ENCODE results near the gene PDE11A. TPM values are rescaled to one million over a fixed set of nuclear protein-coding genes. Genes with fewer than 3 reads are reported as not detected.

PDE11A gene
- total and polyA plus RNA-seq, 2 experiments from 2014 or later: 0.08 to 0.73 TPM

GRCh38 chr2:177705511-177706173, 366.9 kb downstream of the PDE11A start (continued):
- TF ChIP-seq CTCF (conservative IDR thresholded peaks at IDR 0.05; ENCODE audit: low read depth in 2 of 2) (no peak), POLR2AphosphoS5 (IDR thresholded peaks at IDR 0.05; ENCODE audit: low read depth) (no peak)

- Mint-ChIP-seq H3K27ac (no peak overlapping the region), H3K27me3 (ENCODE audit: insufficient read depth, low read depth, poor library complexity) (no peaks in the 10 kb centered on the region), H3K4me1 (peaks cover 3% of the 10 kb centered on the region), H3K4me3 (no peak overlapping the region), H3K36me3 (ENCODE audit: low read depth) (no peaks in the 10 kb centered on the region), H3K9me3 (no peaks in the 10 kb centered on the region)
- H3K27ac ChIP-seq (ENCODE audit: low read depth): no peak overlapping the region
- no peaks in the 10 kb centered on the region for H3K36me3 ChIP-seq (ENCODE audit: insufficient read depth)
- no peak overlapping the region for H3K4me2 ChIP-seq
- H3F3A ChIP-seq (replicated peaks; ENCODE audit: low read depth): no peaks in the 10 kb centered on the region
- no peak for DNase-seq (ENCODE audit: low spot score)
- no peaks in the 10 kb centered on the region for H3K27me3 ChIP-seq (ENCODE audit: insufficient read depth)
- H2AFZ ChIP-seq: no peak overlapping the region
- H3K79me2 ChIP-seq (replicated peaks; ENCODE audit: insufficient read depth): no peaks in the 10 kb centered on the region
- H3K4me3 ChIP-seq: no peak overlapping the region
- H3K4me1 ChIP-seq (ENCODE audit: insufficient read depth): no peaks in the 10 kb centered on the region
- no peak for ATAC-seq
- no peaks in the 10 kb centered on the region for H3K9me2 ChIP-seq (ENCODE audit: insufficient read depth)
- H4K20me1 ChIP-seq (replicated peaks; ENCODE audit: insufficient read depth): no peaks in the 10 kb centered on the region
- TF ChIP-seq EZH2phosphoT487 (IDR thresholded peaks at IDR 0.05; ENCODE audit: unreplicated experiment): no peak
- TF ChIP-seq REST (IDR thresholded peaks at IDR 0.05; ENCODE audit: unreplicated experiment): no peak
- TF ChIP-seq EZH2 (IDR thresholded peaks at IDR 0.05; ENCODE audit: low read depth, unreplicated experiment): no peak
- no peak for TF ChIP-seq ZNF114 (CRISPR knock-in tag; IDR thresholded peaks at IDR 0.05)
- TF ChIP-seq ZNF331 (CRISPR knock-in tag; IDR thresholded peaks at IDR 0.05; ENCODE audit: low read depth): no peak
- no peak for TF ChIP-seq JUNB (IDR thresholded peaks at IDR 0.05; ENCODE audit: unreplicated experiment)
- no peak for TF ChIP-seq ETS1 (IDR thresholded peaks at IDR 0.05)
- TF ChIP-seq NANOG (IDR thresholded peaks at IDR 0.05; ENCODE audit: borderline replicate concordance): no peak
- no peak for TF ChIP-seq CTCF (conservative IDR thresholded peaks at IDR 0.05; ENCODE audit: low read depth in 2 of 2)
- TF ChIP-seq STAT1 (IDR thresholded peaks at IDR 0.05; ENCODE audit: unreplicated experiment): no peak
- no peak for TF ChIP-seq POLR2AphosphoS5 (IDR thresholded peaks at IDR 0.05; ENCODE audit: low read depth)
Observed at GRCh38 chr2:177703159-177703558, 369.4 kb downstream of the PDE11A start.
